GM21390 (cell line): ENCODE data around the gene CDAN1.

Experiments used
- ATAC-seq: cut with Tn5 transposase; IDR thresholded peaks from one replicate; pipeline ENCODE4 v1.9.1; 2021; ENCODE audit not compliant: unreplicated experiment

Gene CDAN1

GRCh38 chr15:42674472-42674871, 62.5 kb downstream of the CDAN1 start:
- ATAC-seq, result no peak
